ENCODE results near the gene FLYWCH1.

The FLYWCH1 gene

DNA sequence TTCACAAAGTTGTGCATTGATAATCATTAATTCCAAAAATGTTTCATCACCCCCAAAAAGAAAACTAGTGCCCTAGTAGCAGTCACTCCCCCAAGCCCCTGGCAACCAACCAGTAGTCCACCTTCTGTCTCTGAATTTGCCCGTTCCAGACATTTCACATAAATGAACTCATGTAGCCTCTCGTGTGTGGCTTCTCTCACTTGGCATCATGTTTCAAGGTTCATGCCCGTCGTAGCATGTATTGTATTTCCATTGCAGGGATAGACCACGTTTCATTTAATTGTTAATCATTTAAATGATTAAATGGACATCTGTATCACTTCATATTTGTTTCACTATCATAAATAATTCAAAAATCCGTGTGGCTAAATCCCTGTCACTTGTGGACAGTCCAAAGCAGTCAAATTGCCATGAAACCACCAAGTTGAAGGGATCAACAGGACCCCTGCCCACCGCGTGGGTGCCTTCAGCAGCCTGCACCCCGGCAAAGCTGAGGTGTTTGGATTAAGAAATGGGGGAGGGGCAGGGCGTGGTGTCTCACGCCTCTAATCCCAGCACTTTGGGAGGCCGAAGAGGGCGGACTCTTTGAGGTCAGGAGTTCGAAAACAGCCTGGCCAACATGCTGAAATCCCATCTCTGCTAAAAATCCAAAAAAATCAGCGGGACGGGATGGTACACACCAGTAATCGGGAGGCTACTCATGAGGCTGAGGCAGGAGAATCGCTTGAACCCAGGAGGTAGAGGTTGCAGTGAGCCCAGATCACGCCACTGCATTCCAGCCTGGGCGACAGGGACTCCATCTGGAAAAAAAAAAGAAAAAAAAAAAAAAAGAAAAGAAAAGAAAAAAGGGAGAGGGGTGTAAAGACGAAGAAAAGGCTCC, 37.5 kb upstream of the FLYWCH1 start:
- Histone ChIP-seq H2AFZ (ENCODE audit: low read depth, low read length) (peak overlapping the region; percentile 66), H3K36me3 (ENCODE audit: insufficient read depth, low read length) (no peaks in the 10 kb centered on the region), H3K4me2 (ENCODE audit: insufficient read depth, low read length) (peak overlapping the region; percentile 49), H3K27me3 (ENCODE audit: insufficient read depth, low read length, poor library complexity) (no peaks in the 10 kb centered on the region), H4K20me1 (ENCODE audit: insufficient read depth, low read length) (no peaks in the 10 kb centered on the region), H3K9ac (ENCODE audit: low read depth, low read length) (peak overlapping the region; percentile 30; the same call in 1 of the 2 replicates), H3K4me1 (ENCODE audit: insufficient read depth, low read length) (peaks cover 11% of the 10 kb centered on the region), H3K4me3 (ENCODE audit: low read depth in 1 of 2, low read length in 2 of 2) (no peak overlapping the region), H3K27ac (ENCODE audit: low read length) (no peak overlapping the region), H3K9me3 (ENCODE audit: insufficient read depth, low read length, severe bottlenecking) (no peaks in the 10 kb centered on the region), H3K79me2 (ENCODE audit: insufficient read depth, low read length) (no peaks in the 10 kb centered on the region)
- no peak for ATAC-seq (ENCODE audit: insufficient read depth, low read depth)
- TF ChIP-seq EZH2 (IDR thresholded peaks at IDR 0.05; ENCODE audit: borderline replicate concordance, low read depth, low read length, severe bottlenecking) = no peak
- TF ChIP-seq, protein P1, sequence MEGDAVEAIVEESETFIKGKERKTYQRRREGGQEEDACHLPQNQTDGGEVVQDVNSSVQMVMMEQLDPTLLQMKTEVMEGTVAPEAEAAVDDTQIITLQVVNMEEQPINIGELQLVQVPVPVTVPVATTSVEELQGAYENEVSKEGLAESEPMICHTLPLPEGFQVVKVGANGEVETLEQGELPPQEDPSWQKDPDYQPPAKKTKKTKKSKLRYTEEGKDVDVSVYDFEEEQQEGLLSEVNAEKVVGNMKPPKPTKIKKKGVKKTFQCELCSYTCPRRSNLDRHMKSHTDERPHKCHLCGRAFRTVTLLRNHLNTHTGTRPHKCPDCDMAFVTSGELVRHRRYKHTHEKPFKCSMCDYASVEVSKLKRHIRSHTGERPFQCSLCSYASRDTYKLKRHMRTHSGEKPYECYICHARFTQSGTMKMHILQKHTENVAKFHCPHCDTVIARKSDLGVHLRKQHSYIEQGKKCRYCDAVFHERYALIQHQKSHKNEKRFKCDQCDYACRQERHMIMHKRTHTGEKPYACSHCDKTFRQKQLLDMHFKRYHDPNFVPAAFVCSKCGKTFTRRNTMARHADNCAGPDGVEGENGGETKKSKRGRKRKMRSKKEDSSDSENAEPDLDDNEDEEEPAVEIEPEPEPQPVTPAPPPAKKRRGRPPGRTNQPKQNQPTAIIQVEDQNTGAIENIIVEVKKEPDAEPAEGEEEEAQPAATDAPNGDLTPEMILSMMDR (IDR thresholded peaks at IDR 0.05; ENCODE audit: borderline replicate concordance, extremely low read depth, low read length, poor library complexity, severe bottlenecking) = no peak
- no peak for DNase-seq

DNA sequence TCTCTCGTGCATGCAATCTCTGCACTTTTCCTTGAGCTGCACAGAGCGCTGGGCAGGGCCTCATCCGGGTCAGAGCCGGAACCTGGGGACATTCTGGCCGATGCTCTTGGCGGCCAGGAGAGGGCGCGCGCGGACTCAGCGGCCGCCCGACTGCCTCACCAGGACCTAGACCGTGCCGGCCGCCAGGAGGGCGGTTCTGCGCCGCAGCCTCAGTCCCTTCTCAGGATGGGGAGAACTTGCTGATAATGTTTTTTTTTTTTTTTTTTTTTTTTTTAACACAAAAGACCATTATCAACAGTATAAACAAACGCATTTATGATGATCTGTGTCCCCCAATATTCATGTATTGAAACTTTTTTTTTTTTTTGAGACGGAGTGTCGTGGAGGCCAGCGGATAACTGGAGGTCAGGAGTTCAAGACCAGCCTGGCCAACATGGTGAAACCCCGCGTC, 36.8 kb upstream of the FLYWCH1 start:
- H3K4me3 ChIP-seq (ENCODE audit: low read depth in 1 of 2, low read length in 2 of 2) = no peak overlapping the region
- H3K27ac ChIP-seq (ENCODE audit: low read length) = no peak overlapping the region
- peak overlapping the region; percentile 66 for H2AFZ ChIP-seq (ENCODE audit: low read depth, low read length)
- peak; percentile 99 for ATAC-seq (ENCODE audit: insufficient read depth, low read depth)
- peaks cover 11% of the 10 kb centered on the region for H3K4me1 ChIP-seq (ENCODE audit: insufficient read depth, low read length)
- TF ChIP-seq, protein P1 (IDR thresholded peaks at IDR 0.05; ENCODE audit: borderline replicate concordance, extremely low read depth, low read length, poor library complexity, severe bottlenecking) = peak; percentile 85
- TF ChIP-seq EZH2 (IDR thresholded peaks at IDR 0.05; ENCODE audit: borderline replicate concordance, low read depth, low read length, severe bottlenecking) = no peak
- peak; percentile 71 for DNase-seq
- H3K27me3 ChIP-seq (ENCODE audit: insufficient read depth, low read length, poor library complexity) = no peaks in the 10 kb centered on the region
- H3K36me3 ChIP-seq (ENCODE audit: insufficient read depth, low read length) = no peaks in the 10 kb centered on the region
- H3K9me3 ChIP-seq (ENCODE audit: insufficient read depth, low read length, severe bottlenecking) = peaks cover 3% of the 10 kb centered on the region
- H3K4me2 ChIP-seq (ENCODE audit: insufficient read depth, low read length) = peak overlapping the region; percentile 49
- H3K79me2 ChIP-seq (ENCODE audit: insufficient read depth, low read length) = no peaks in the 10 kb centered on the region
- no peaks in the 10 kb centered on the region for H4K20me1 ChIP-seq (ENCODE audit: insufficient read depth, low read length)
- peak overlapping the region; percentile 30; the same call in 1 of the 2 replicates for H3K9ac ChIP-seq (ENCODE audit: low read depth, low read length)

DNA sequence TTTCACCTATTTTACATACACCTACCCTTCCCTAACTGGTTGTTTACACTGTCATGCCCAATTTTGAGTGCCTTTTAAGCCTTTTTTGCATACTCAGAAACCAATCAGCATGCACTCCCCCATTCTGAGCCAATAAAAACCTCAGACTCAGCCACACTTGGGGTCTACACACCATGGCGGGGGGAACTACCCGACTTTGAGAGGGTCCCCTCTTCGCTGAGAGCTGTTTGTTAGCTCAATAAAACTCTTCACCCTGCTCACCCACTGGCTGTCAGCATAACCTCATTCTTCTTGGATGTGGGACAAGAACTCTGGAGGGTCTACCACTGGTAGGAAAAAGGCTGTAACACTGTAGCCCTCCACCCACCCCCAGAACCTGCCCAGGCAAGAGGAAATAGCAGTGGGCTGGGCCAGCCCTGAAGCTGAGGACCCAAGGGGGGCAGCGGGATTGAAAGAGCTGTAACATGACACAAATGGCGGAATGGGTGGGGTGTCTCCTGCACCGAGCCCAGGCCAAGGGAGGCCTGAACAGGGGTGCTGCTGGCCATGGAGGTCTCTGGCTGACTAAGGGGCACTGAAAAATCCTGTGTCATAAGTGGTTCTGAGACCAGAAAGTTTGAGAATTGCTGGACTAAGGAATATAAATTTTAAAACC, 31.8 kb upstream of the FLYWCH1 start:
- DNase-seq (no peak), ATAC-seq (ENCODE audit: insufficient read depth, low read depth) (no peak)
- Histone ChIP-seq H2AFZ (ENCODE audit: low read depth, low read length) (no peak overlapping the region), H3K4me3 (ENCODE audit: low read depth in 1 of 2, low read length in 2 of 2) (no peak overlapping the region), H3K4me2 (ENCODE audit: insufficient read depth, low read length) (no peak overlapping the region), H3K27ac (ENCODE audit: low read length) (no peak overlapping the region), H3K9ac (ENCODE audit: low read depth, low read length) (no peak overlapping the region), H3K4me1 (ENCODE audit: insufficient read depth, low read length) (peaks cover 27% of the 10 kb centered on the region), H4K20me1 (ENCODE audit: insufficient read depth, low read length) (no peaks in the 10 kb centered on the region), H3K36me3 (ENCODE audit: insufficient read depth, low read length) (no peaks in the 10 kb centered on the region; the same call in 1 of the 2 replicates), H3K9me3 (ENCODE audit: insufficient read depth, low read length, severe bottlenecking) (peaks cover 10% of the 10 kb centered on the region), H3K27me3 (ENCODE audit: insufficient read depth, low read length, poor library complexity) (no peaks in the 10 kb centered on the region), H3K79me2 (ENCODE audit: insufficient read depth, low read length) (peaks cover 14% of the 10 kb centered on the region)
- TF ChIP-seq EZH2 (IDR thresholded peaks at IDR 0.05; ENCODE audit: borderline replicate concordance, low read depth, low read length, severe bottlenecking) = no peak
- TF ChIP-seq, protein P1 (IDR thresholded peaks at IDR 0.05; ENCODE audit: borderline replicate concordance, extremely low read depth, low read length, poor library complexity, severe bottlenecking) = no peak

Measured in DND-41 (cell line).